ENCODE data around the gene MYT1.

Gene MYT1

DNA sequence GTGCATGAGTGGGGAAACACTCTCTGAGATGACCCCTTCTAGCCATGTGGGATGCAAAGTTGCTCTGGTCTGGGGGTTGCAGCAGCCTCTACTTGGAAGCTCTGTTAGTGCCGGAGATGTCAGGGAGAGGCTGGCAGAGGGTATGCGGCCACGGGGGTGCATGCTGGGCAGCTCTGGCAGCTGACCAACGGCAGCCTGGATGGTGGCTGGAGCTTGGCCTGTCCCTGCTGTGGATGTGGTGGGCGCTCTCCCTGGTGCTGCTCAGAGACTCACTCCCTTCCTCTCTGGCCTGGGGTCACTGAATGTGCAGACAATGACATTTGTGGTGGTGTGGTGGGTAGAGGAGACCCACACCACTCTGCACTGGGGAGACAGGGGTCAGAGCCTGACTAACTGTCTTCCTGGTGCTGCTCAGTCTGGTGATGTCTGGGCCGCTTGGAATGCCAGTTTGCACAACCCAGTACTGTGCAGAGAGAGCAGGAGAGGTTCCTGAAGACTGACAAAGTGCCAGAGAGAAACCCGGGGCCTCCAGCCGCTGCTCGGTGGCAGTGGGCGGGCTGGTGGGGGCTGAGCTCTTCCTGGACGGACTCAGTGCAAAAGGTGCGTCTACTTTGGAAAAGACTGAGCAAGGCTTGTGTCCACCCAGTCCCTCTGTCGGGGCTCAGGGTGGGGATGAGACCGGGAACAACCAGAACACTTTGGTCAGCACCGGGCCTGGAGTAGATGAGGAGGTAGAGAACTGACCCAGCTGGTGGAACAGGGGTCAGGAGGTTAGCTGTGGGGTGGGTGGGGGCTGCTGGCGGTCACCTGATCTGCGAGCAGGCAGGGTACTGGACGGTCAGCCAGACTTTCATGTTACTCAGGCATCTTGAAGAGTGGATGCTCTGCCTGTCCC lies 2.7 kb downstream of the MYT1 start:
- TF ChIP-seq, protein P1, sequence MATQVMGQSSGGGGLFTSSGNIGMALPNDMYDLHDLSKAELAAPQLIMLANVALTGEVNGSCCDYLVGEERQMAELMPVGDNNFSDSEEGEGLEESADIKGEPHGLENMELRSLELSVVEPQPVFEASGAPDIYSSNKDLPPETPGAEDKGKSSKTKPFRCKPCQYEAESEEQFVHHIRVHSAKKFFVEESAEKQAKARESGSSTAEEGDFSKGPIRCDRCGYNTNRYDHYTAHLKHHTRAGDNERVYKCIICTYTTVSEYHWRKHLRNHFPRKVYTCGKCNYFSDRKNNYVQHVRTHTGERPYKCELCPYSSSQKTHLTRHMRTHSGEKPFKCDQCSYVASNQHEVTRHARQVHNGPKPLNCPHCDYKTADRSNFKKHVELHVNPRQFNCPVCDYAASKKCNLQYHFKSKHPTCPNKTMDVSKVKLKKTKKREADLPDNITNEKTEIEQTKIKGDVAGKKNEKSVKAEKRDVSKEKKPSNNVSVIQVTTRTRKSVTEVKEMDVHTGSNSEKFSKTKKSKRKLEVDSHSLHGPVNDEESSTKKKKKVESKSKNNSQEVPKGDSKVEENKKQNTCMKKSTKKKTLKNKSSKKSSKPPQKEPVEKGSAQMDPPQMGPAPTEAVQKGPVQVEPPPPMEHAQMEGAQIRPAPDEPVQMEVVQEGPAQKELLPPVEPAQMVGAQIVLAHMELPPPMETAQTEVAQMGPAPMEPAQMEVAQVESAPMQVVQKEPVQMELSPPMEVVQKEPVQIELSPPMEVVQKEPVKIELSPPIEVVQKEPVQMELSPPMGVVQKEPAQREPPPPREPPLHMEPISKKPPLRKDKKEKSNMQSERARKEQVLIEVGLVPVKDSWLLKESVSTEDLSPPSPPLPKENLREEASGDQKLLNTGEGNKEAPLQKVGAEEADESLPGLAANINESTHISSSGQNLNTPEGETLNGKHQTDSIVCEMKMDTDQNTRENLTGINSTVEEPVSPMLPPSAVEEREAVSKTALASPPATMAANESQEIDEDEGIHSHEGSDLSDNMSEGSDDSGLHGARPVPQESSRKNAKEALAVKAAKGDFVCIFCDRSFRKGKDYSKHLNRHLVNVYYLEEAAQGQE (IDR thresholded peaks at IDR 0.05; ENCODE audit: low read depth): peak; percentile 83
- no peak for TF ChIP-seq YY1 (IDR thresholded peaks at IDR 0.05; ENCODE audit: low read depth)

GRCh38 chr20:64167676-64168075 lies 3.4 kb downstream of the MYT1 start:
- TF ChIP-seq NFIC (IDR thresholded peaks at IDR 0.05) (no peak), TAF1 (IDR thresholded peaks at IDR 0.05; ENCODE audit: low read depth) (no peak), TCF12 (IDR thresholded peaks at IDR 0.05; ENCODE audit: low read depth) (no peak), YY1 (IDR thresholded peaks at IDR 0.05; ENCODE audit: low read depth) (no peak), FOXM1 (IDR thresholded peaks at IDR 0.05; ENCODE audit: borderline replicate concordance, low read depth) (no peak)
- TF ChIP-seq, protein P1 (IDR thresholded peaks at IDR 0.05; ENCODE audit: low read depth): no peak
- TF ChIP-seq, protein P2, sequence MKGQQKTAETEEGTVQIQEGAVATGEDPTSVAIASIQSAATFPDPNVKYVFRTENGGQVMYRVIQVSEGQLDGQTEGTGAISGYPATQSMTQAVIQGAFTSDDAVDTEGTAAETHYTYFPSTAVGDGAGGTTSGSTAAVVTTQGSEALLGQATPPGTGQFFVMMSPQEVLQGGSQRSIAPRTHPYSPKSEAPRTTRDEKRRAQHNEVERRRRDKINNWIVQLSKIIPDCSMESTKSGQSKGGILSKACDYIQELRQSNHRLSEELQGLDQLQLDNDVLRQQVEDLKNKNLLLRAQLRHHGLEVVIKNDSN (IDR thresholded peaks at IDR 0.05): no peak

- TF ChIP-seq ZBTB7A (IDR thresholded peaks at IDR 0.05; ENCODE audit: low read depth) (no peak), CEBPB (IDR thresholded peaks at IDR 0.05) (no peak), RAD21 (IDR thresholded peaks at IDR 0.05; ENCODE audit: low read depth) (no peak), MAX (IDR thresholded peaks at IDR 0.05) (no peak), CREB1 (IDR thresholded peaks at IDR 0.05; ENCODE audit: low read depth) (no peak), EGR1 (IDR thresholded peaks at IDR 0.05) (no peak), TCF12 (IDR thresholded peaks at IDR 0.05; ENCODE audit: low read depth) (no peak)
- TF ChIP-seq, protein P2 (IDR thresholded peaks at IDR 0.05): no peak
- TF ChIP-seq, protein P1 (IDR thresholded peaks at IDR 0.05; ENCODE audit: low read depth): no peak
These were observed 4.3 kb downstream of the MYT1 start for GRCh38 chr20:64168381-64169090.

GRCh38 chr20:64169091-64169560 lies 4.9 kb downstream of the MYT1 start:
- TF ChIP-seq, protein P2 (IDR thresholded peaks at IDR 0.05): no peak
- TF ChIP-seq NFIC (IDR thresholded peaks at IDR 0.05): no peak
- TF ChIP-seq CREB1 (IDR thresholded peaks at IDR 0.05; ENCODE audit: low read depth): no peak
- no peak for TF ChIP-seq TCF12 (IDR thresholded peaks at IDR 0.05; ENCODE audit: low read depth)
- TF ChIP-seq EP300 (IDR thresholded peaks at IDR 0.05; ENCODE audit: borderline replicate concordance): no peak
- no peak for TF ChIP-seq ZBTB7A (IDR thresholded peaks at IDR 0.05; ENCODE audit: low read depth)
- no peak for TF ChIP-seq MAX (IDR thresholded peaks at IDR 0.05)

Measured in Ishikawa (cell line).